Measurements from ENCODE around the gene SPATA20.

The SPATA20 gene

DNA sequence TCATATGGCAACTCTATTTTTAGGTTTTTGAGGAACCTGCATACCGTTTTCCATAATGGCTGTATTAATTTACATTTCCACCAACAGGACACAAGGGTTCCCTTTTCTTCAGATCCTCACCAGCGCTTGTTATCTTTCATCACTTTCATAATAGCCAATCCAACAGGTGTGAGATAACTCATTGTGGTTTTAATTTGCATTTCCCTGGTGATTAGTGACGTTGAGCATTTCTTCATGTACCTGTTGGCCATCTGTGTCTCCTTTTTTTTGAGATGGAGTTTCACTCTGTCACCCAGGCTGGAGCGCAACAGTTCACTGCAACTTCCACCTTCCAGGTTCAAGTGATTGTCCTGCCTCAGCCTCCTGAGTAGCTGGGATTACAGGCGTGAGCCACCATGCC, 51.5 kb downstream of the SPATA20 start:
- no peak for DNase-seq (ENCODE audit: low read depth in 2 of 2)

DNA sequence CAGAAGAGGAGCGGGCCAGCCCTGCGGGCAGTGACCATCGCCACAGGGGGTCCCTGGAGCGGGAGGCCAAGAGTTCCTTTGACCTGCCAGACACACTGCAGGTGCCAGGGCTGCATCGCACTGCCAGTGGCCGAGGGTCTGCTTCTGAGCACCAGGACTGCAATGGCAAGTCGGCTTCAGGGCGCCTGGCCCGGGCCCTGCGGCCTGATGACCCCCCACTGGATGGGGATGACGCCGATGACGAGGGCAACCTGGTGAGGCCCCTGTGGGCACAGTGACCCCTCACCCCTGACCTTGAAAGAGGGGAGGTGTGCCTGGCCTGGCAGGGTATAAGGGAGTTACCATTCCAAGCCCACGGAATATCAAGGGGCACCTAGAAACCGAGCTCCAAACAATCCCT, 52.6 kb downstream of the SPATA20 start:
- DNase-seq (ENCODE audit: low read depth in 2 of 2) = no peak

DNA sequence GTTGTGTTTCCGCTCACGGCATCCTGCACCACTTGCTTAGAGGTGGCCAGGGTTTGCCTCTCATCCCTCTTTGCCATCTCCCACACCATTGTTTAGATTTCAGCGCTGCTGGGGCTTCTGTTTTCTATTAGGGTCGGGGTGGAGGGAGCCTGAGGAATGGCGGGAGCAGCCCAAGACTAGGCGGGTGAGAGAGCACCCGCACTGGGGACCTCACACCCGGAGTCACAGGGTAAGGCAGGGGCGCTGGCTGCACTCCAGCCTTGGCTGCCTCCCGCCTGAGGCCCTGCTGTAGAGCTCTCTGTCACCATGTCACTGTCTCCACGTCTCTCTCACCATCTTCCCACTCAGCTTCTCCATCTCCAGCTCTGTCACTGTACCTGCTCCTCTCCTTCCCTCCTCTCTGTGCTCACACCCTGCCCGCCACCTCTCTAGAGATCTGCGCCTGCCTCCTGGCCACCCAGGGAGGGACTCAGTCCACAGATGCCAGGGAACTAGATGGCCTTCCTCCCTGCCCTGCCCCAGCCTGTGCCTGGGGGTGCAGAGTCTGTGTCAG, 54.9 kb downstream of the SPATA20 start:
- no peak for DNase-seq (ENCODE audit: low read depth in 2 of 2)

DNA sequence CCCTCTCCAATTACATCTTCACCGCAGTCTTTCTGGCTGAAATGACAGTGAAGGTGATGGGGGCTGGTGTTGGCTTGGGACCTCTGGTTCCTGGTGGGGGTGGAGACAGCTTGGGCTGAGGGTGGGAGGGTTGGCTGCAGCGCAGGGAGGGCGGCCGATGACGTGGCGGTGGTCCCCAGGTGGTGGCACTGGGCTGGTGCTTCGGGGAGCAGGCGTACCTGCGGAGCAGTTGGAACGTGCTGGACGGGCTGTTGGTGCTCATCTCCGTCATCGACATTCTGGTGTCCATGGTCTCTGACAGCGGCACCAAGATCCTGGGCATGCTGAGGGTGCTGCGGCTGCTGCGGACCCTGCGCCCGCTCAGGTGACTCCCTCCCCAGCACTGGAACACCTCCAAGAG, 55.9 kb downstream of the SPATA20 start:
- DNase-seq (ENCODE audit: low read depth in 2 of 2) = no peak

DNA sequence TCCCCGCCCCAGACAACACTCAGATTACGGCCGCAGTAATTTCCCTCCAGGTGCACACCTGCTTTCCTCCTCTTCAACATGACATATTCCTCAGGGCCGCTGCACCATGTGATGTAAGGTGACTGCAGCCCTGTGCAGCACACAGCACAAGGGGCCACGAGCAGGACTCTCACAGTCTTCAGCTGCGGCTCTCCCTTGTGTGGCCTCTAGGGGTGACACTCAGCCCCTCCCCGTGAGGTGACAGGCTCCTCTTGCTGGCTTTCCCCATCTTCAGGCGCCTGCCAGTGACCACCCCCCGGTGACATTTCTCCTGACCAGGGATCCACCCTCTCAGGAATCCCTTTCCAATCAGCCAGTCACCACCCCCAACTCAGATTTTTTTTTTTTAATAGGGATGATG, 56.4 kb downstream of the SPATA20 start:
- DNase-seq (ENCODE audit: low read depth in 2 of 2) = no peak

DNA sequence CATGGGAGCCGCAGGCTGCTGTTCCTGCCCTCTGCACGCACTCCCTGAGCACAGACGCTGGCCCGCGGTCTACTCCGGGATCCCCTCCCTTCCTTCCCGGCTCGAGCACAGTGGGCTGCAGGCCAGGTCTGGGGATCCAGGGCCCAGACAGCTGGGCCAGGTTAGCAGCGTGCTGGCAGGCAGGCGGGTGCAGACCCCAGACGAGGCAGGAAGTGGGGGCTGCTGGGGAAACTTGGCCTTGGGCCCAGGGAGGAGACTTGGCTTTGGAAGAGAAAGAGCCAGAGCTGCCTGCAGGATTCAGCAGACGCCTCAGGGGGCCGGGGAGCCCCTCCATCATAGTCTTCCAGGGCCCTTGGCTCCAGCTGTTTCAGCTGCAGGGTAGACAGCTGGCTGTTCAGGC, 57.5 kb downstream of the SPATA20 start:
- no peak for DNase-seq (ENCODE audit: low read depth in 2 of 2)

DNA sequence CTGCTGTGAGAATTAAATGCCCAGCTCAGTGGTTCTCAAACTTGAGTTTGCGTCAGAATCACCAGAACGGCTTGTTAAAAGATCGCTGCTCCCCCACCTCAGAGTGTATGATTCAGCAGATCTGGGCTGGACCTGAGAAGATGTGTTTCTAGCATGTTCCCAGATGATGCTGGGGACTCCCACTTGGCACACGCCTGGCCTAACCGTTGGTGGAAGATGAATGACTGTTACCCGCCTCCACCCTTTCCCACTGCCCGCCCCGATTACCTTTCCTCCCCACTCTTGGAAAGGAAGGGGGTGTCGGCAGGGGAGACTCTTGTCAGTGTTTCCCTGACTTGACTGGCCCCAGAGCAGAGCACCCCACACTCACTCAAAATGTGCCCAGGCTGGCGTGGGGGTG, 58.5 kb downstream of the SPATA20 start:
- no peak for DNase-seq (ENCODE audit: low read depth in 2 of 2)

All from stimulated activated CD8-positive, alpha-beta memory T cell treated with anti-CD3 and anti-CD28 coated beads, Interleukin-2, amount 100 ng/mL, for 48 hours (primary cell).